Endodermal cell (in vitro differentiated cells): ENCODE measurements around the gene RNFT2. TPM values are rescaled to one million over a fixed set of nuclear protein-coding genes. Genes with fewer than 3 reads are reported as not detected.

Experiments used
- DNase-seq: peaks from one replicate; pipeline ENCODE4 v3.0.0-alpha.2; 2017
- H3K27ac ChIP-seq: 2 replicates; pipeline ENCODE4 v1.5.1; 2013; ENCODE audit warnings: mild to moderate bottlenecking, low read depth, low read length, moderate library complexity
- H3K27me3 ChIP-seq: 2 replicates; pipeline ENCODE4 v1.6.1; 2013; ENCODE audit warnings: mild to moderate bottlenecking, low read length, moderate library complexity; ENCODE audit not compliant: insufficient read depth, control insufficient read depth, poor library complexity, severe bottlenecking
- H3K36me3 ChIP-seq: 2 replicates; pipeline ENCODE4 v1.7.0; 2013; ENCODE audit warnings: mild to moderate bottlenecking, low read length, moderate library complexity; ENCODE audit not compliant: control insufficient read depth, insufficient read depth
- H3K4me1 ChIP-seq: one replicate; pipeline ENCODE4 v1.7.0; 2013; ENCODE audit warnings: low read length; ENCODE audit not compliant: control insufficient read depth, insufficient read depth
- H3K4me3 ChIP-seq: 2 replicates; pipeline ENCODE4 v1.5.1; 2013; ENCODE audit warnings: mild to moderate bottlenecking, low read length, moderate library complexity
- H3K9ac ChIP-seq: 2 replicates; pipeline ENCODE4 v1.6.1; 2013; ENCODE audit warnings: mild to moderate bottlenecking, low read length, moderate library complexity; ENCODE audit not compliant: poor library complexity, severe bottlenecking; ENCODE audit errors: extremely low read depth
- H3K9me3 ChIP-seq: 2 replicates; pipeline ENCODE4 v1.6.1; 2013; ENCODE audit warnings: mild to moderate bottlenecking, low read length, moderate library complexity; ENCODE audit not compliant: control insufficient read depth
- H3K27ac Mint-ChIP-seq: 2 replicates; pipeline ENCODE4 v1.8.0; 2020; ENCODE audit warnings: mixed read lengths
- H3K27me3 Mint-ChIP-seq: 2 replicates; pipeline ENCODE4 v1.8.0; 2021; ENCODE audit warnings: mild to moderate bottlenecking, mixed read lengths; ENCODE audit not compliant: insufficient read depth
- H3K36me3 Mint-ChIP-seq: 2 replicates; pipeline ENCODE4 v1.8.0; 2020; ENCODE audit warnings: low read depth, mixed read lengths
- H3K4me1 Mint-ChIP-seq: 2 replicates; pipeline ENCODE4 v1.8.0; 2020; ENCODE audit warnings: mixed read lengths
- H3K4me3 Mint-ChIP-seq: 2 replicates; pipeline ENCODE4 v1.8.0; 2020; ENCODE audit warnings: mild to moderate bottlenecking, moderate library complexity, mixed read lengths
- H3K9me3 Mint-ChIP-seq: 2 replicates; pipeline ENCODE4 v1.8.0; 2020; ENCODE audit warnings: mild to moderate bottlenecking, mixed read lengths
- WGBS, 2 experiments: methylation state at CpG; one replicate each; pipeline versions ENCODE4 v1.1.5 to v1.1.7; 2013; ENCODE audit warnings: missing lambda C conversion rate in 2 of 2, mixed read lengths in 1 of 2; ENCODE audit not compliant: insufficient coverage in 1 of 2, insufficient read length in 1 of 2; 5-methylcytosine and 5-hydroxymethylcytosine counted together
- total RNA-seq, 2 donors: library from RNA; stranded (reverse); fragmentation: NEBNext Ultra II Directional in 1 of 2; extraction: Animal tissue kit (Norgen Biotek cat#: 25700) in 1 of 2; gene quantifications; 2 replicates in 1 of 2; 3 replicates in 1 of 2; pipeline ENCODE4 v1.2.1, GENCODE V29; 2021
- TF ChIP-seq, protein P1 (sequence below): fragments of 200-600 bp; sonication (generic); conservative IDR thresholded peaks from 2 replicates; pipeline ENCODE4 v1.5.0; 2021; ENCODE audit warnings: antibody characterized with exemption, mild to moderate bottlenecking

Gene RNFT2
- total RNA-seq, 2 donors from 2014 or later = 28.0 to 51.2 TPM

DNA sequence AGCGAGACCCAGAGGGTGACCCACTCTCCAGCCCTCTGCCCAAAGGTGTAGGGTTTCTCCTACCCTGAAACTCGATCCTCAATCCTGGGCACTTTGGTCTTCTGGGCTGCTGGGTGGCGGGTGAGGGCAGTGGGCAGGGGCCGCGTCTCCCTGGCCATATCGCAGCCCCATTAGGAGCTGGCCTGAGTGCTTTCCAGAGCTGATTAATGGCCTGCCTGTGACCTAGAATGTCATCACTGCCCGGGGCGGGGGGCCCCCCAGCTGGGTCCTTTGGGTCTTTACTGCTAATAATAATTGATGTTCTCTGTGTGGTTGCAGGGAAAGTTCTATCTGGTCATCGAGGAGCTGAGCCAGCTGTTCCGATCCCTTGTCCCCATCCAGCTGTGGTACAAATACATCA, 95.4 kb downstream of the RNFT2 start:
- H3K4me3 Mint-ChIP-seq = no peak overlapping the region
- no peak for DNase-seq

DNA sequence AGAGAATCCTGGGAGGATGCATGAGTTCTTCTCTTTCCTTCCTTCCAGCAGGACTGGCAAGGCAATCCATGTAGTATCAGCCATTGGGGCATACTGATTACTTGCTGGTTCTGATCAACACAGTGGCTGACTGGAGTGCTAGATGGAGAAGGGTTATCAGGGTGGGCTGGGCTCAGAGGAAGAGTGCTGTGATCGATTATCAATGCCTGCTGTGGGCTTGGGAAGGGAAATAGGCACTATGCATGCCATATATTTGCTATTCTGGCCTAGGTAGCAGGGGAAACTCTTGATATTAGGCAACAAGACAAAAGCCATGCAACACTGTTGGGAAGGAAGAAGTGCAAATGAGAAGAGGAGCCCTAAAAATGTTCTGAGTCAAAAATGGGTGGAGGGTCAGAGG, 97.4 kb downstream of the RNFT2 start:
- no peaks in the 10 kb centered on the region for H3K9me3 Mint-ChIP-seq
- peak; percentile 34 for DNase-seq
- 97 to 100% methylated on average over 1 of the region's 1 CpG for WGBS, 2 experiments
- H3K4me3 ChIP-seq = no peak overlapping the region
- no peaks in the 10 kb centered on the region for H3K4me1 ChIP-seq
- no peaks in the 10 kb centered on the region for H3K36me3 ChIP-seq
- peaks cover 18% of the 10 kb centered on the region for H3K36me3 Mint-ChIP-seq
- no peaks in the 10 kb centered on the region for H3K27me3 ChIP-seq
- no peaks in the 10 kb centered on the region for H3K27me3 Mint-ChIP-seq
- no peak overlapping the region for H3K9ac ChIP-seq
- H3K27ac ChIP-seq = no peak overlapping the region
- H3K9me3 ChIP-seq = no peaks in the 10 kb centered on the region
- TF ChIP-seq, protein P1, sequence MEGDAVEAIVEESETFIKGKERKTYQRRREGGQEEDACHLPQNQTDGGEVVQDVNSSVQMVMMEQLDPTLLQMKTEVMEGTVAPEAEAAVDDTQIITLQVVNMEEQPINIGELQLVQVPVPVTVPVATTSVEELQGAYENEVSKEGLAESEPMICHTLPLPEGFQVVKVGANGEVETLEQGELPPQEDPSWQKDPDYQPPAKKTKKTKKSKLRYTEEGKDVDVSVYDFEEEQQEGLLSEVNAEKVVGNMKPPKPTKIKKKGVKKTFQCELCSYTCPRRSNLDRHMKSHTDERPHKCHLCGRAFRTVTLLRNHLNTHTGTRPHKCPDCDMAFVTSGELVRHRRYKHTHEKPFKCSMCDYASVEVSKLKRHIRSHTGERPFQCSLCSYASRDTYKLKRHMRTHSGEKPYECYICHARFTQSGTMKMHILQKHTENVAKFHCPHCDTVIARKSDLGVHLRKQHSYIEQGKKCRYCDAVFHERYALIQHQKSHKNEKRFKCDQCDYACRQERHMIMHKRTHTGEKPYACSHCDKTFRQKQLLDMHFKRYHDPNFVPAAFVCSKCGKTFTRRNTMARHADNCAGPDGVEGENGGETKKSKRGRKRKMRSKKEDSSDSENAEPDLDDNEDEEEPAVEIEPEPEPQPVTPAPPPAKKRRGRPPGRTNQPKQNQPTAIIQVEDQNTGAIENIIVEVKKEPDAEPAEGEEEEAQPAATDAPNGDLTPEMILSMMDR = no peak
- peaks cover 4% of the 10 kb centered on the region for H3K4me1 Mint-ChIP-seq
- no peak overlapping the region for H3K27ac Mint-ChIP-seq
- H3K4me3 Mint-ChIP-seq = no peak overlapping the region

More for the DNA sequence above, 95.4 kb downstream of the RNFT2 start:
- H3K36me3 ChIP-seq = no peaks in the 10 kb centered on the region
- H3K27ac ChIP-seq = no peak overlapping the region
- Mint-ChIP-seq H3K27me3 (no peaks in the 10 kb centered on the region), H3K9me3 (no peaks in the 10 kb centered on the region), H3K36me3 (peaks cover 18% of the 10 kb centered on the region), H3K4me1 (peaks cover 4% of the 10 kb centered on the region), H3K27ac (no peak overlapping the region)
- H3K4me1 ChIP-seq = no peaks in the 10 kb centered on the region
- H3K27me3 ChIP-seq = no peaks in the 10 kb centered on the region
- no peaks in the 10 kb centered on the region for H3K9me3 ChIP-seq
- 89 to 100% methylated on average over 1 to 10 of the region's 10 CpGs for WGBS, 2 experiments
- TF ChIP-seq, protein P1 = no peak
- H3K9ac ChIP-seq = no peak overlapping the region
- no peak overlapping the region for H3K4me3 ChIP-seq

DNA sequence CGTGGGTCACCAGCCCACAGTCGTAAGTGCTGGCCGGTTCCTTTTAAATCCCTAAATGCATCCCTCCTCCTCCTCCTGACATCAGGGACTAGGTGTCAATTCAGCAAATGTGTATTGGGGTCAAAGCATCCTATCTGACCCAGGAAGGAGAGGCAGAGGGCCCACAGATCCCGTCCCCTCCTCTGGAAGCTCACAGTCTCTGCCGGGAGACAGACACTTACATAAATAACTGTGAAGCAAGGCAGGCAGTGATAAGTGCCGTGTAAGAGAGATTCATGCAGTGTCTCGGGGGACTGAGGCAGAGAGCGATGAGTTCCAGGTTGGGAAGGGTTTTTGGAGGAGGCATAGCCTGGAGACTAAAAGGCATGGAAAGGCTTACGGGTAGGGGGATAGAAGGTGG, 99.0 kb downstream of the RNFT2 start:
- peaks cover 4% of the 10 kb centered on the region for H3K4me1 Mint-ChIP-seq
- H3K27me3 Mint-ChIP-seq = no peaks in the 10 kb centered on the region
- no peaks in the 10 kb centered on the region for H3K9me3 Mint-ChIP-seq
- WGBS, 2 experiments = 79 to 94% methylated on average over 6 to 9 of the region's 9 CpGs
- Histone ChIP-seq H3K27me3 (no peaks in the 10 kb centered on the region), H3K4me1 (no peaks in the 10 kb centered on the region), H3K4me3 (no peak overlapping the region), H3K27ac (no peak overlapping the region), H3K36me3 (no peaks in the 10 kb centered on the region), H3K9me3 (no peaks in the 10 kb centered on the region), H3K9ac (no peak overlapping the region)
- no peak overlapping the region for H3K4me3 Mint-ChIP-seq
- peak; percentile 58 for DNase-seq
- TF ChIP-seq, protein P1 = no peak
- H3K27ac Mint-ChIP-seq = no peak overlapping the region
- peaks cover 18% of the 10 kb centered on the region for H3K36me3 Mint-ChIP-seq
